Measurements from ENCODE around the gene MYOCOS. TPM values are rescaled to one million over a fixed set of nuclear protein-coding genes. Genes with fewer than 3 reads are reported as not detected.

The MYOCOS gene
- total and polyA plus RNA-seq, 2 experiments from 2014 or later, result 0.10 TPM; not detected in 1

DNA sequence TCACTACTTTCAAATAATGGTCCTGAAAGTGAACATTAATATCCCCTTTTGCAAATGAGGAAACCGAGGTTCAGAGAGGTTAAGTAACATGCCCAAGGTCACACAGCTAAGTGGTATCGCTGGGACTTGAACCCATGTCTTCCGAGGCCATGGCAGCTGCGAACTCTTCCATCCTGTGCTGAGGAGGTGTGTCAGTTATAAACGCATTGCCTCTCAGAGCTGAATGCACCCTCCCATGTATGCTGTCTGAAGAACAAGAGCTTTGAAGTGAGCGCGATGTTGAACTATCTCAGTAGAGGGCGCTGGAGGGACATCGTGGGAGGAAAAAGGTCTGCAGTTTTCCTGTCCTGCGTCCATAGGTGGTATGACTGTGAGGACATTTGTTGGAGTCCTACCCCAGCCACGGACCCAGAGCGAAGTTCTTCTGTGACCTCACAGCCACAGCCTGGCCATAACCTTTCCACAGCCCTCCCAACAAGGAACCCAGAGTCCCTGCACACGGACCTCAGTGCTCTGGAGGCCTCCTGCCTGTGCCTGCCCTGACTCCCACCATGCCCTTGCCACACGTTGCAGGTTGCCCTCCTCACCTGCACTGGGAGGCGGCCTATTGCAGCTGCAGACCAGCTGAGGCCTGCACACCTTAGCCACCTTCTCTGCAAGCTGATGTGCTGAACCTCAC is 22.9 kb downstream of the MYOCOS start:
- TF ChIP-seq, protein P1, sequence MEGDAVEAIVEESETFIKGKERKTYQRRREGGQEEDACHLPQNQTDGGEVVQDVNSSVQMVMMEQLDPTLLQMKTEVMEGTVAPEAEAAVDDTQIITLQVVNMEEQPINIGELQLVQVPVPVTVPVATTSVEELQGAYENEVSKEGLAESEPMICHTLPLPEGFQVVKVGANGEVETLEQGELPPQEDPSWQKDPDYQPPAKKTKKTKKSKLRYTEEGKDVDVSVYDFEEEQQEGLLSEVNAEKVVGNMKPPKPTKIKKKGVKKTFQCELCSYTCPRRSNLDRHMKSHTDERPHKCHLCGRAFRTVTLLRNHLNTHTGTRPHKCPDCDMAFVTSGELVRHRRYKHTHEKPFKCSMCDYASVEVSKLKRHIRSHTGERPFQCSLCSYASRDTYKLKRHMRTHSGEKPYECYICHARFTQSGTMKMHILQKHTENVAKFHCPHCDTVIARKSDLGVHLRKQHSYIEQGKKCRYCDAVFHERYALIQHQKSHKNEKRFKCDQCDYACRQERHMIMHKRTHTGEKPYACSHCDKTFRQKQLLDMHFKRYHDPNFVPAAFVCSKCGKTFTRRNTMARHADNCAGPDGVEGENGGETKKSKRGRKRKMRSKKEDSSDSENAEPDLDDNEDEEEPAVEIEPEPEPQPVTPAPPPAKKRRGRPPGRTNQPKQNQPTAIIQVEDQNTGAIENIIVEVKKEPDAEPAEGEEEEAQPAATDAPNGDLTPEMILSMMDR (IDR thresholded peaks at IDR 0.05; ENCODE audit: low read depth, low read length), result peak; percentile 87

DNA sequence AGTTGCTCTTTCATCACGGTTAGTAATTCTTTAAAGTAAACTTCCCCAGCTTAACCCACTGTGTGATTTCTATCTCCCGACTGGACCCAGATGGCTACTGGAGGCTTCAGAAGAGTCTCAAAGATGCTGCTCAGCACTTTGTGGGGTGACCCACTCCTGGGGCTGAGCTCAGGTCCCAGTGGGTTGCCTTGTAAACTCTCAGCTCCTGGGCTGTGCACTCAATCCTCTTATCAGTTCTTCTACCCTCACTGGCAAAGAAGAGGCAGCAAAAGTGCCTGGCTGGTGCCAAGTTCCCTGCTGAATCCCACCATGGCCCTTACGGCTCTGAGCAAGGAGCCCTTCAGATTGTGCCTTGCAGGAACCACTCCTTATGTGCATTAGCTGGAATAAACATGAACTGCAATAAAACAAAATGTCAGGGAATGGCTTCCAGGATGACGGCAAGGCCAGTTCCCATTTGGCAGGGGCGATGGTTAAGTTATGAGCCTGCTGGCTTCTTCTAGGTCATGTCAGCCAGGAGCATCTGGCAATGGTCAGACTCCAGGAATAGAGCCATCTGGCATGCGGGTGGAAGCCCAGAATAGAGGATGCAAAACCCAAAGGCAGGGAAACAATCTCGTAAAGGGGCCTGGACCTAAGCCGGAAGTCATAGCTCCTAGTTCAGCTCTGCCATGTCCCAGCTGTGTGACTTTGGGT is 23.7 kb downstream of the MYOCOS start:
- Histone ChIP-seq H3K9me3 (ENCODE audit: low read depth) (no peaks in the 10 kb centered on the region), H3K27ac (no peak overlapping the region), H3K27me3 (no peaks in the 10 kb centered on the region), H3K4me1 (ENCODE audit: low read depth) (no peaks in the 10 kb centered on the region), H3K4me3 (no peak overlapping the region), H3K36me3 (no peaks in the 10 kb centered on the region)
- TF ChIP-seq, protein P1 (IDR thresholded peaks at IDR 0.05; ENCODE audit: low read depth, low read length), result no peak
- peak in 1 of 2 donors; percentile 76 for DNase-seq (ENCODE audit: low read depth in 1 of 2, low spot score in 1 of 2)

More for the DNA sequence above, 22.9 kb downstream of the MYOCOS start:
- Histone ChIP-seq H3K27me3 (no peaks in the 10 kb centered on the region), H3K27ac (no peak overlapping the region), H3K9me3 (ENCODE audit: low read depth) (no peaks in the 10 kb centered on the region), H3K4me3 (no peak overlapping the region), H3K4me1 (ENCODE audit: low read depth) (no peaks in the 10 kb centered on the region), H3K36me3 (no peaks in the 10 kb centered on the region)
- DNase-seq (ENCODE audit: low read depth in 1 of 2, low spot score in 1 of 2), result peak; percentile 91

DNA sequence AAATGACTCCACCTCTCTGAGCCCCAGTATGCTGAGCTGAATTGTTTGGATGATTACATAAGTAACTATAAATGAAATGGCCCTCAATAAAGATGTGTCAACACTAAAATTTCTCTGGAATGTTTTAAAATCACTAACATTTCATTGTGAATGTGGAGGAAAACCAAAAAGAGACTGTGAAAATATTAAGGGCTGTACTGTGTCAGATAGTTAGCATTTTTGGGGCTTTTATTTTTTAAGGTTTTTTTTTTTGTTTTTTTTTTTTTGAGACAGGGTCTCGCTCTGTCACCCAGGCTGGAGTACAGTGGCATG is 24.2 kb downstream of the MYOCOS start:
- no peak overlapping the region for H3K4me3 ChIP-seq
- TF ChIP-seq, protein P1 (IDR thresholded peaks at IDR 0.05; ENCODE audit: low read depth, low read length), result no peak
- DNase-seq (ENCODE audit: low read depth in 1 of 2, low spot score in 1 of 2), result no peak
- no peaks in the 10 kb centered on the region for H3K9me3 ChIP-seq (ENCODE audit: low read depth)
- no peak overlapping the region for H3K27ac ChIP-seq
- H3K36me3 ChIP-seq, result no peaks in the 10 kb centered on the region
- H3K27me3 ChIP-seq, result no peaks in the 10 kb centered on the region
- no peaks in the 10 kb centered on the region for H3K4me1 ChIP-seq (ENCODE audit: low read depth)

DNA sequence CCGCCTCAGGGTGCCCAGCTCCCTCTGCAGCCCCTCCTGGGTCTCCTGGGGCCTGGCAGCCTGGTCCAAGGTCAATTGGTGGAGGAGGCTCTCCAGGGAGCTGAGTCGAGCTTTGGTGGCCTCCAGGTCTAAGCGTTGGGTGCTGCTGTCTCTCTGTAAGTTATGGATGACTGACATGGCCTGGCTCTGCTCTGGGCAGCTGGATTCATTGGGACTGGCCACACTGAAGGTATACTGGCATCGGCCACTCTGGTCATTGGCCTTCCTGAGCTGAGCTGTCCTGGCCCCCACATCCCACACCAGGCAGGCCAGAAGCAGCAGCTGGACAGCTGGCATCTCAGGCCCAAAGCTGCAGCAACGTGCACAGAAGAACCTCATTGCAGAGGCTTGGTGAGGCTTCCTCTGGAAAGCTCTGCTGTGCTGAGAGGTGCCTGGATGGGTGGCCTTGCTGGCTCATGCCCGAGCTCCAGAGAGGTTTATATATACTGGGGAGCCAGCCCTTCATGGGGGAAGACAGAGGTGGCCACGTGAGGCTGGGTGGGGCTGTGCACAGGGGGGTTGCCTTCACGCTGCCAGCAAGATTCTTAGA is 30.3 kb downstream of the MYOCOS start, which contains the start of gene MYOC:
Gene MYOC, minus strand, starts transcription at position 455 of the 589 bp plus-strand sequence. Its CDS starts 77 bp downstream, at position 378.
- H3K4me1 ChIP-seq (ENCODE audit: low read depth), result peaks cover 26% of the 10 kb centered on the region
- no peaks in the 10 kb centered on the region for H3K36me3 ChIP-seq
- H3K4me3 ChIP-seq, result no peak within 1 kb of the TSS
- no peaks in the 10 kb centered on the region for H3K27me3 ChIP-seq
- no peak for DNase-seq (ENCODE audit: low read depth in 1 of 2, low spot score in 1 of 2)
- H3K27ac ChIP-seq, result peak within 1 kb of the TSS; percentile 98
- TF ChIP-seq, protein P1 (IDR thresholded peaks at IDR 0.05; ENCODE audit: low read depth, low read length), result no peak
- H3K9me3 ChIP-seq (ENCODE audit: low read depth), result no peaks in the 10 kb centered on the region

DNA sequence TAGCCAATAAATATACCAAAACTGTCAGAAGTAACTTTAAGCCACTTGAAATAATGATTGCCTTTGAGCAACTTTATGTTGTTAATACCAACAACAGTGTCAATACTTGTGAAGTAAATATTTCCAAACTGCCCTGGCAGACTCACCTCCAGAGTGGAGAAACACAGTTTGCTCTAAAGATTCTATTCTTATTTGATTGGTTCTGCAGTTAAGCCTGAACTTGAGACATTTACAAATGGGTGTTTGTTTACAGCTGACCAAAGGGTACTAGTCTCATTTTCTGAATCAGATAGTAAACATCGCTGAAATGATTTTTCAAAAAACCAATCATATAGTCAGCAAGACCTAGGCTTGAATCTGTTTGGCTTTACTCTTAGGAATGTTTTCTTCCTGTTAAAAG is 31.8 kb downstream of the MYOCOS start:
- DNase-seq (ENCODE audit: low read depth in 1 of 2, low spot score in 1 of 2), result no peak
- no peaks in the 10 kb centered on the region for H3K36me3 ChIP-seq
- H3K27ac ChIP-seq, result peak overlapping the region; percentile 98
- TF ChIP-seq, protein P1 (IDR thresholded peaks at IDR 0.05; ENCODE audit: low read depth, low read length), result no peak
- H3K4me1 ChIP-seq (ENCODE audit: low read depth), result peaks cover 26% of the 10 kb centered on the region
- H3K9me3 ChIP-seq (ENCODE audit: low read depth), result no peaks in the 10 kb centered on the region
- H3K27me3 ChIP-seq, result no peaks in the 10 kb centered on the region
- no peak overlapping the region for H3K4me3 ChIP-seq
